Pancreas (tissue), 10 donors: Measurements from ENCODE around the gene ANAPC10. TPM values are rescaled to one million over a fixed set of nuclear protein-coding genes. Genes with fewer than 3 reads are reported as not detected.

Experiments
- ATAC-seq, 4 donors: fragments of 200-7000 bp; cut with Tn5 transposase; one replicate each; pipeline versions ENCODE4 v1.8.0 to v1.9.1; 2020; ENCODE audit warnings: mild to moderate bottlenecking in 4 of 4, moderate library complexity in 4 of 4
- DNase-seq, 6 donors: peaks; one replicate each; pipeline ENCODE4 v3.0.0-alpha.2; 2020
- FAIRE-seq: peaks from 2 replicates; lab custom pipeline; 2012; peaks lifted over from hg19 to GRCh38; lab: Jason Lieb, UNC
- H3K27ac ChIP-seq, 4 donors: fragments of 200-600 bp; sonication (generic); 1 replicate in 3 of 4; 2 replicates in 1 of 4; pipeline versions ENCODE4 v1.5.0 to v1.8.0; 2020
- H3K27me3 ChIP-seq, 4 donors: fragments of 200-600 bp; one replicate each; pipeline ENCODE4 v1.8.0; 2021
- H3K36me3 ChIP-seq, 3 donors: fragments of 200-600 bp; sonication (generic) in 1 of 3; one replicate each; pipeline versions ENCODE4 v1.5.0 to v1.8.0; 2020 to 2021
- H3K4me1 ChIP-seq, 3 donors: fragments of 200-600 bp; one replicate each; pipeline ENCODE4 v1.8.0; 2021
- H3K4me3 ChIP-seq, 4 donors: fragments of 200-600 bp; sonication (generic) in 2 of 4; one replicate each; pipeline versions ENCODE4 v1.5.0 to v1.8.0; 2020 to 2021
- H3K9me3 ChIP-seq, 4 donors: fragments of 200-600 bp; one replicate each; pipeline ENCODE4 v1.8.0; 2021
- CTCF ChIP-seq, 4 donors: fragments of 200-600 bp; sonication (generic) in 3 of 4; IDR thresholded peaks; one replicate each; pipeline versions ENCODE4 v1.5.0 to v1.8.0; 2021; ENCODE audit warnings: antibody characterized with exemption in 4 of 4
- WGBS, 2 donors: extraction: QIAGEN DNeasy Blood & Tissue Kit; methylation state at CpG; one replicate each; pipeline ENCODE4 v1.1.7; 2013; 5-methylcytosine and 5-hydroxymethylcytosine counted together
- intact Hi-C, 3 donors: fragments of 100-400 bp; cut with DNase I; formaldehyde crosslinking; loops; one replicate each; pipeline versions ENCODE4 v1.11.1 to v1.14.2; 2022
- polyA plus RNA-seq, 2 donors: library from polyadenylated mRNA; stranded (reverse); fragments of 200-250 nt; gene quantifications; one replicate each; pipeline ENCODE4 v1.2.3, GENCODE V29; 2013
- total RNA-seq, 6 donors: library from RNA; stranded (reverse); fragmentation: NEBNext Ultra II Directional in 4 of 6; extraction: Animal tissue kit (Norgen Biotek cat#: 25700) in 4 of 6; gene quantifications; one replicate each; pipeline versions ENCODE4 v1.2.1 to v1.2.4, GENCODE V29; 2021 to 2023
- donor health status: healthy with polysubstance abuse.
- donor health status: DM: no; HTN: no; CAD: no; lungs with moderate emphysema.
- donor health status: DM: no; HTN: no; CAD: no.
- donor health status: control.
- donor health status: control.
- donor health status: Bipolar disorder and iron deficiency.
- donor health status: DM: yes; HTN: yes; CAD: no.
- donor health status: DM: no; HTN: no; CAD: no.
- donor health status: DM: no; HTN: no; CAD: no.
- donor health status: DM: yes; HTN: yes; CAD: no.

The ANAPC10 gene
- total and polyA plus RNA-seq, 8 donors = 5.3 to 11.1 (median 8.3) TPM

GRCh38 chr4:145043306-145043705, 54.7 kb downstream of the ANAPC10 start:
- DNase-seq = no peak
- no peak for ATAC-seq
- Histone ChIP-seq H3K9me3 (no peaks in the 10 kb centered on the region), H3K27ac (no peak overlapping the region), H3K4me1 (no peaks in the 10 kb centered on the region), H3K4me3 (no peak overlapping the region), H3K27me3 (no peaks in the 10 kb centered on the region), H3K36me3 (no peaks in the 10 kb centered on the region)
- no peak for TF ChIP-seq CTCF (IDR thresholded peaks at IDR 0.05)
- WGBS, 2 donors = 80 to 85% methylated on average over 3 of the region's 3 CpGs
- intact Hi-C loops = no loop called here
- no peak for FAIRE-seq

GRCh38 chr4:145042601-145043285, 55.3 kb downstream of the ANAPC10 start:
- Histone ChIP-seq H3K9me3 (no peaks in the 10 kb centered on the region), H3K27me3 (no peaks in the 10 kb centered on the region), H3K4me1 (no peaks in the 10 kb centered on the region), H3K27ac (no peak overlapping the region), H3K4me3 (no peak overlapping the region), H3K36me3 (no peaks in the 10 kb centered on the region)
- TF ChIP-seq CTCF (IDR thresholded peaks at IDR 0.05) = no peak
- no peak for ATAC-seq
- DNase-seq = no peak
- peak; percentile 47 for FAIRE-seq
- intact Hi-C loops = no loop called here
- 88 to 90% methylated on average over 3 of the region's 3 CpGs for WGBS, 2 donors

GRCh38 chr4:145041378-145041777, 56.6 kb downstream of the ANAPC10 start:
- intact Hi-C loops = no loop called here
- Histone ChIP-seq H3K4me1 (no peaks in the 10 kb centered on the region), H3K4me3 (no peak overlapping the region), H3K9me3 (no peaks in the 10 kb centered on the region), H3K27ac (no peak overlapping the region), H3K27me3 (no peaks in the 10 kb centered on the region), H3K36me3 (no peaks in the 10 kb centered on the region)
- ATAC-seq = no peak
- TF ChIP-seq CTCF (IDR thresholded peaks at IDR 0.05) = no peak
- WGBS, 2 donors = 73 to 74% methylated on average over 3 of the region's 3 CpGs
- no peak for DNase-seq
- peak; percentile 71 for FAIRE-seq

- DNase-seq (no peak), FAIRE-seq (no peak), ATAC-seq (no peak)
- no peak overlapping the region for H3K4me3 ChIP-seq
- no peak for TF ChIP-seq CTCF (IDR thresholded peaks at IDR 0.05)
- peaks cover 0 to 12% (median 0%) of the 10 kb centered on the region in 3 donors for H3K36me3 ChIP-seq
- H3K27me3 ChIP-seq = no peaks in the 10 kb centered on the region
- H3K9me3 ChIP-seq = no peaks in the 10 kb centered on the region
- WGBS, 2 donors = 93 to 96% methylated on average over 2 of the region's 2 CpGs
- intact Hi-C loops = no loop called here
- H3K27ac ChIP-seq = no peak overlapping the region
- H3K4me1 ChIP-seq = no peaks in the 10 kb centered on the region
Observed at GRCh38 chr4:145035494-145036136, 62.4 kb downstream of the ANAPC10 start.

- intact Hi-C loops = no loop called here
- Histone ChIP-seq H3K27me3 (no peaks in the 10 kb centered on the region), H3K36me3 (peaks cover 0 to 12% (median 0%) of the 10 kb centered on the region in 3 donors), H3K4me3 (no peak overlapping the region), H3K4me1 (no peaks in the 10 kb centered on the region), H3K9me3 (no peaks in the 10 kb centered on the region), H3K27ac (no peak overlapping the region)
- TF ChIP-seq CTCF (IDR thresholded peaks at IDR 0.05) = no peak
- no peak for FAIRE-seq
- no peak for ATAC-seq
- DNase-seq = no peak
- WGBS, 2 donors = 90 to 95% methylated on average over 6 of the region's 6 CpGs
Observed at GRCh38 chr4:145034727-145035211, 63.2 kb downstream of the ANAPC10 start.
